Measurements from ENCODE around the gene CATSPERZ. TPM values are rescaled to one million over a fixed set of nuclear protein-coding genes. Genes with fewer than 3 reads are reported as not detected.

Gene CATSPERZ
- total and polyA plus RNA-seq, 2 donors = 0.19 to 0.78 TPM

DNA sequence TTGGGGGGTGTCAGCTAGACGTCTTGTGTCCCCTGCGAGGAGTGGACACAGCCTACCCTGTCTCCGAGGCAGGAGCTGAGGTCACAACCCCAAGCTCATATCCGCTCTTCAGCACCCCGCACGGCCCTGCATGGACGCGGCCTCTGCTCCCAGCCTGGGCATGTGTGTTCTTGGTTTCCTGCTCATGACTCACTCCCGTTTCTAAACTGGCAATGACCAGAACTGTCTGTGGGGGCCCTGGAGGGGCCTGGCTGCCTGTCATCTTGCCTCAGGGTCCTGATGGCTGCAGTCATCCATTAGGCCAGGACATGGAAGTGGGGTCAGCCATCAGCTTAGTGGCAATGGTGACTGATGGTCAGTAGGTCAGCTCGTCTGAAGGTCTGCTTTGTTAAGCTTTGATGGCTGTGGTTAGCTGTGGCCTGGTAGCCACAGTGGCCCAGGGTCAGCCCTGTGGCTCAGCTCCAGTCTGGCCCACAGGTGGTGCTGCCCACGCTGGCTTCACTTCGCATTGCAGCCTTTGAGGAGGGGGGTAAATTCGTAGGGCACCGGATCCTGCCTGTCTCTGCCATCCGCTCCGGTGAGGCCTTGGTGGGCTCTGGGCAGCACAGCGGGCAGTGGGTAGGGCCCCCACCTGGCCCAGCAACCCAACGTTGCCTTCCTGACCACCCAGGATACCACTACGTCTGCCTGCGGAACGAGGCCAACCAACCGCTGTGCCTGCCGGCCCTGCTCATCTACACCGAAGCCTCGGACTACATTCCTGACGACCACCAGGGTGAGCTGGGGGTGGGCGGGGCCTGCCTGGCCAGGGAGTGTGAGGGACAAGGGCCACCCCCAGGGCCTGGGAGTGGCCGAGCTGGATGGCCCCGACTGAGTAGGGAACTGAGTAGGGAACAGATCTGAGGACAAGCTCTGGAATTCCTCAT, 36.9 kb upstream of the CATSPERZ start:
- WGBS = 95% methylated on average over 29 of the region's 29 CpGs
- no peak for DNase-seq (ENCODE audit: low read depth in 6 of 9, low spot score in 9 of 9)
- H3K27me3 ChIP-seq (ENCODE audit: control insufficient read depth in 2 of 2, insufficient read depth in 1 of 2, low read length in 1 of 2) = no peaks in the 10 kb centered on the region
- peaks cover 0 to 1% of the 10 kb centered on the region in 2 donors for H3K9me3 ChIP-seq (ENCODE audit: control insufficient read depth in 2 of 2, insufficient read depth in 1 of 2, low read length in 1 of 2)
- no peak overlapping the region for H3K27ac ChIP-seq (ENCODE audit: low read depth in 1 of 2, low read length in 1 of 2)
- H3K36me3 ChIP-seq (ENCODE audit: control insufficient read depth in 2 of 2, insufficient read depth in 2 of 2, low read length in 1 of 2) = peaks cover 30 to 34% of the 10 kb centered on the region in 2 donors
- H3K4me1 ChIP-seq (ENCODE audit: control insufficient read depth in 2 of 2, insufficient read depth in 2 of 2, low read length in 2 of 2) = peaks cover 2 to 8% of the 10 kb centered on the region in 2 donors
- no peak overlapping the region for H3K4me3 ChIP-seq (ENCODE audit: low read length in 2 of 2)

DNA sequence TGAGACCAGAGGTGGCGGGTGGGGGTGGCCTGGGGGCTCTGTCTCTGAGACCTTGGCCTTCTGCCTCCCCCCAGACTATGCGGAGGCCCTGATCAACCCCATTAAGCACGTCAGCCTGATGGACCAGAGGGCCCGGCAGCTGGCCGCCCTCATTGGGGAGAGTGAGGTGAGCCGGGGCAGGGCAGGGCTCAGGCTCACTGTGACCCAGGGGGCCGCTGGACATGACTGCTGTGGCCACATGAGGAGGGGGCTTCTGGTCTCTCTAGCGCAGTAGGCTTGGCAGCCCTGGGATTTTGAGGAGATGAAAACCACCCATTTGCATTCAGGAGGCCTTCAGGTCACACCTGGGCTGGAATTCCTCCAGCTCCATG, 36.2 kb upstream of the CATSPERZ start:
- peaks cover 24 to 30% of the 10 kb centered on the region in 2 donors for H3K36me3 ChIP-seq (ENCODE audit: control insufficient read depth in 2 of 2, insufficient read depth in 2 of 2, low read length in 1 of 2)
- H3K27me3 ChIP-seq (ENCODE audit: control insufficient read depth in 2 of 2, insufficient read depth in 1 of 2, low read length in 1 of 2) = no peaks in the 10 kb centered on the region
- peaks cover 0 to 1% of the 10 kb centered on the region in 2 donors for H3K9me3 ChIP-seq (ENCODE audit: control insufficient read depth in 2 of 2, insufficient read depth in 1 of 2, low read length in 1 of 2)
- peaks cover 7 to 14% of the 10 kb centered on the region in 2 donors for H3K4me1 ChIP-seq (ENCODE audit: control insufficient read depth in 2 of 2, insufficient read depth in 2 of 2, low read length in 2 of 2)
- 98% methylated on average over 8 of the region's 8 CpGs for WGBS
- H3K27ac ChIP-seq (ENCODE audit: low read depth in 1 of 2, low read length in 1 of 2) = no peak overlapping the region
- H3K4me3 ChIP-seq (ENCODE audit: low read length in 2 of 2) = no peak overlapping the region
- no peak for DNase-seq (ENCODE audit: low read depth in 6 of 9, low spot score in 9 of 9)

DNA sequence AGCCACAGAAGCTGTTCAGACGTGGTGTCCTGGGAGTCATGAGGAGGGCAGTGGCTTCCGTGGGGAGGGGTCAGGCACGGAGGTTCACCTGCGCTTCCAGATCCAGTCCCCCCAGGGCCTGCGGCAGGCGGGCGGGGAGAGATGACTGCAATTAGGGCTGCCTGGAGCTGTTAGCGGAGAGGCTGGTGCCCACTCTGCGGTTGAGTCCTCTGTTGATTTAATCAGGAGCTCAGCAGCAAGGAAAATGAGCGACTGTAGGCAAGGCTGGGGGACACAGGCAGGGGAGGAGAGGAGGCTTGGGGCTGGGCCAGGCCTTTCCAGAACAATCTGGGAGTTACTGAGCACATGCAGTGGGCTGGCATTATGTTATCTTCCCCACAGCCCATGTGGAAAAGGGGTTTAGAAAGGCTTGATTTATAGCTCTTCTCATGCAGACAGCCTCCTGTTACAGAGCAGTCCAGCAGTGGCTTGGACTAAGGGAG, 35.7 kb upstream of the CATSPERZ start:
- Histone ChIP-seq H3K27me3 (ENCODE audit: control insufficient read depth in 2 of 2, insufficient read depth in 1 of 2, low read length in 1 of 2) (no peaks in the 10 kb centered on the region), H3K36me3 (ENCODE audit: control insufficient read depth in 2 of 2, insufficient read depth in 2 of 2, low read length in 1 of 2) (peaks cover 20 to 25% of the 10 kb centered on the region in 2 donors), H3K27ac (ENCODE audit: low read depth in 1 of 2, low read length in 1 of 2) (no peak overlapping the region), H3K4me3 (ENCODE audit: low read length in 2 of 2) (no peak overlapping the region), H3K4me1 (ENCODE audit: control insufficient read depth in 2 of 2, insufficient read depth in 2 of 2, low read length in 2 of 2) (peaks cover 9 to 18% of the 10 kb centered on the region in 2 donors), H3K9me3 (ENCODE audit: control insufficient read depth in 2 of 2, insufficient read depth in 1 of 2, low read length in 1 of 2) (peaks cover 0 to 1% of the 10 kb centered on the region in 2 donors)
- no peak for DNase-seq (ENCODE audit: low read depth in 6 of 9, low spot score in 9 of 9)
- 98% methylated on average over 10 of the region's 10 CpGs for WGBS

DNA sequence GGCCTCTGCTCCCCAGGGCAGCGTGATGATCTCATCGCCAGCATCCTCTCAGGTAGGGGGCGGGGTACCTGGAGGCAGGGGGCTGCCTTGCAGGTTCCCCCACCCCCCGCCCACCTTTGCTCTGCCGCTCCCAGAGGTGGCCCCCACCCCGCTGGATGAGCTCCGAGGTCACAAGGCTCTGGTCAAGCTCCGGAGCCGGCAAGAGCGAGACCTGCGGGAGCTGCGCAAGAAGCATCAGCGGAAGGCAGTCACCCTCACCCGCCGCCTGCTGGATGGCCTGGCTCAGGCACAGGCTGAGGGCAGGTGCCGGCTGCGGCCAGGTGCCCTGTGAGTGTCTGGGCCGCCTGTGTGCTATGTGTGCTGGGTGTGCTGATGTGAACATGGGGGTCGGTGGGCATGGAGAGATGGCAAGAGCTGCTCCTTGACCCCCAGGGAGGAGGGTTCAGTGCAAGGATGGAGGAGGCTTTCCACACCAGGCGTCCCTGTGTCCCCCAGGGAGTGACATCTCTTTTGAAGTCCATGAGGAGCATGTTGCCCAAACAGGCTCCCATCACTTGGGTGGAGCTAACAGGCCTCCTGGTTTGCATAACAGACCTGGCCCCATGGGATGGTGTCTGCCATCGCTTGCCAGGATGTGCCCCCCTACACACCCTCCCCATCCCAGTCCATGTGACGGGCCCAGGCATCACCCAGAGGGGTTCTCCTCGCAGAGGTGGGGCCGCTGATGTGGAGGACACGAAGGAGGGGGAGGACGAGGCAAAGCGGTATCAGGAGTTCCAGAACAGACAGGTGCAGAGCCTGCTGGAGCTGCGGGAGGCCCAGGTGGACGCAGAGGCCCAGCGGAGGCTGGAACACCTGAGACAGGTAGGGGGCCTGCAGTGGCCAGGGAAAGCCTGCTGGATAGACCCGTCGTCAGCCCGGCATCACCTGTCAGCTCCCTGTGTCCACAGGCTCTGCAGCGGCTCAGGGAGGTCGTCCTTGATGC, 34.7 kb upstream of the CATSPERZ start:
- no peak overlapping the region for H3K4me3 ChIP-seq (ENCODE audit: low read length in 2 of 2)
- peaks cover 9 to 21% of the 10 kb centered on the region in 2 donors for H3K4me1 ChIP-seq (ENCODE audit: control insufficient read depth in 2 of 2, insufficient read depth in 2 of 2, low read length in 2 of 2)
- no peaks in the 10 kb centered on the region for H3K27me3 ChIP-seq (ENCODE audit: control insufficient read depth in 2 of 2, insufficient read depth in 1 of 2, low read length in 1 of 2)
- peaks cover 0 to 5% of the 10 kb centered on the region in 2 donors for H3K9me3 ChIP-seq (ENCODE audit: control insufficient read depth in 2 of 2, insufficient read depth in 1 of 2, low read length in 1 of 2)
- WGBS = 96% methylated on average over 35 of the region's 35 CpGs
- no peak for DNase-seq (ENCODE audit: low read depth in 6 of 9, low spot score in 9 of 9)
- peaks cover 16 to 23% of the 10 kb centered on the region in 2 donors for H3K36me3 ChIP-seq (ENCODE audit: control insufficient read depth in 2 of 2, insufficient read depth in 2 of 2, low read length in 1 of 2)
- no peak overlapping the region for H3K27ac ChIP-seq (ENCODE audit: low read depth in 1 of 2, low read length in 1 of 2)

DNA sequence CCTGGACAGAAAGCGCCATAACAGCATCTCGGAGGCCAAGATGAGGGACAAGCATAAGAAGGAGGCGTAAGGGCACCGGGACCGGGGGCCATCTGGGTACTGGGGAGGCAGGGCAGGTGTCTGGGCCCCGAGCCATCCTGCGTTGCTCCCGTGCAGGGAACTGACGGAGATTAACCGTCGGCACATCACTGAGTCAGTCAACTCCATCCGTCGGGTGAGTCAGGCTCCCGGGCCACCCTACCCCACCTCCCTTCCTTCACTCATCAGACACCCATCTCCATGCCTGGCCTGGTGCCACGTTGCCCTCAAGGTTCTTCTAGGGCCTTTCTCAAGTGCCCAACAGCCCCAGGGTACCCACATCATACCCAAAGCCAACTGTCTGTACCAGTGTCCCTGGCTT, 33.8 kb upstream of the CATSPERZ start:
- DNase-seq (ENCODE audit: low read depth in 6 of 9, low spot score in 9 of 9) = no peak
- WGBS = 97% methylated on average over 15 of the region's 15 CpGs

DNA sequence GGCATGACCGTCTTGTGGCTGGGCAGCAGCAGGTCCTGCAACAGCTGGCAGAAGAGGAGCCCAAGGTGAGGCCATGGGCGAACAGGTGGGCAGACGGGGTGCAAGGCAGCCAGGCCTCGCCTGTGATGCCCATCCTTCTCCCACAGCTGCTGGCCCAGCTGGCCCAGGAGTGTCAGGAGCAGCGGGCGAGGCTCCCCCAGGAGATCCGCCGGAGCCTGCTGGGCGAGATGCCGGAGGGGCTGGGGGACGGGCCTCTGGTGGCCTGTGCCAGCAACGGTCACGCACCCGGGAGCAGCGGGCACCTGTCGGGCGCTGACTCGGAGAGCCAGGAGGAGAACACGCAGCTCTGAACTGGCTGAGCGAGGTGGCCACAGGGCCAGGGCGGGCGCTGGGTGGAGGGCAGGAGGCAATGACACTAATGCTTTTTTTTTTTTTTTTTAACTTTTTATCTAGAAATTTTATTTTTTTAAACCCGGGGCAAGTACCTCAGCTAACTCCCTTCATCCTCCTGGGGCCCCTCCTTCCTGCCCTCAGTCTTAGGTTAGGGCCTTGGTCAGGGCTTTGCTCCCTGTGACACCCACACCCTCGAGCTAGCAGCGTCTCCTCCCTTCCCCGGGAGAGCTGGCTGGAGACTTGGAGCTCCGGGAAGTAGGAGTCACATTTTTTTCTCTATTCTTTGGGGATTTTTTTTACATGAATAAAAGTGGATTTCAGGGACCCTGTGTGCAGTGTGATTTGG, 32.8 kb upstream of the CATSPERZ start:
- H3K9me3 ChIP-seq (ENCODE audit: control insufficient read depth in 2 of 2, insufficient read depth in 1 of 2, low read length in 1 of 2) = peaks cover 0 to 5% of the 10 kb centered on the region in 2 donors
- peaks cover 9 to 32% of the 10 kb centered on the region in 2 donors for H3K4me1 ChIP-seq (ENCODE audit: control insufficient read depth in 2 of 2, insufficient read depth in 2 of 2, low read length in 2 of 2)
- no peaks in the 10 kb centered on the region for H3K27me3 ChIP-seq (ENCODE audit: control insufficient read depth in 2 of 2, insufficient read depth in 1 of 2, low read length in 1 of 2)
- no peak overlapping the region for H3K4me3 ChIP-seq (ENCODE audit: low read length in 2 of 2)
- peaks cover 13 to 17% of the 10 kb centered on the region in 2 donors for H3K36me3 ChIP-seq (ENCODE audit: control insufficient read depth in 2 of 2, insufficient read depth in 2 of 2, low read length in 1 of 2)
- WGBS = 92% methylated on average over 27 of the region's 27 CpGs
- H3K27ac ChIP-seq (ENCODE audit: low read depth in 1 of 2, low read length in 1 of 2) = no peak overlapping the region
- DNase-seq (ENCODE audit: low read depth in 6 of 9, low spot score in 9 of 9) = no peak

More for the DNA sequence above, 33.8 kb upstream of the CATSPERZ start:
- H3K27me3 ChIP-seq (ENCODE audit: control insufficient read depth in 2 of 2, insufficient read depth in 1 of 2, low read length in 1 of 2) = no peaks in the 10 kb centered on the region
- H3K9me3 ChIP-seq (ENCODE audit: control insufficient read depth in 2 of 2, insufficient read depth in 1 of 2, low read length in 1 of 2) = peaks cover 0 to 5% of the 10 kb centered on the region in 2 donors
- peaks cover 16 to 20% of the 10 kb centered on the region in 2 donors for H3K36me3 ChIP-seq (ENCODE audit: control insufficient read depth in 2 of 2, insufficient read depth in 2 of 2, low read length in 1 of 2)
- H3K27ac ChIP-seq (ENCODE audit: low read depth in 1 of 2, low read length in 1 of 2) = no peak overlapping the region
- H3K4me3 ChIP-seq (ENCODE audit: low read length in 2 of 2) = no peak overlapping the region
- peaks cover 9 to 24% of the 10 kb centered on the region in 2 donors for H3K4me1 ChIP-seq (ENCODE audit: control insufficient read depth in 2 of 2, insufficient read depth in 2 of 2, low read length in 2 of 2)

DNA sequence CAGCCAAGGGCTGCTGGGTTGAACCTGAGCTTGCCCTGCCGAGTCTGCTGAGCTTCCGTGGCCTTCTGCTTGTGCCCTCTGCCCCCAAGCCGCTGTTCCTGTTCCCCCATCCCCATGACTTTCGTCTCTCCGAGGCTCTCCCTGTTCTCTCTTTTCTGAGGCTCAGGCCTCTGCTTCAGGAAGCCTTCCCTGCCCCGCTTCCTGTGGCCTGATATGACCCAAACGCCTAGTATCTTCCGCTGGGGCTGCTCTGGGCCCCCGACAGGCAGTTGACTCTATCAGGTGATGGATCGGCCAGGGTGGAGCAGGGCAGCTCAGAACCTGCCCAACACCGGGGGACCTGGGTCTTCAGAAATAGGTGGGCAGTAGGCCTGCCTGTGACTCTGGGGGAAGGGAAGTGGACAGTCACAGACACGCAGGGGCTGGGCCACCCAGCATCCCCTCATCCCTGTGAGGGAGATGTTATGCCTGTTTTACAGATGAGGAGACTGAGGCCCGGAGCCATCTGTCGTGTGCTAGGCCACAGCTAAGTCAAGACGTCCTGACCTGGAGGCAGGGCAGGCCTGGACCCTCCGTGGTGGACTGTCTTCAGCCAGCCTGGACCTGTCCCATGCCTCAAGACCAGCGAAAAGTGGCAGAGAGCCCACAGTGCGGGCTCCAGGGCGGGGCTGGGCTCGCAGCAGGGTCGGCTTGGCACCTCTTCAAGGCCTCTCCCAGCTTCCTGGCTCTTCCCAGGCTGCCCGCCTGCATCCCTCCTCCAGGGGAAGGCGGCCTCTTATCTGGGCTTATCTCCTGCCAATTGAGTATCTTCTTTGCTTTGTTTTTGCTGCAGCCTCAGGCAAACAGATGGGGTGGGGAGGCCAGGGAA, 31.9 kb upstream of the CATSPERZ start:
- Histone ChIP-seq H3K4me1 (ENCODE audit: control insufficient read depth in 2 of 2, insufficient read depth in 2 of 2, low read length in 2 of 2) (peaks cover 9 to 32% of the 10 kb centered on the region in 2 donors), H3K36me3 (ENCODE audit: control insufficient read depth in 2 of 2, insufficient read depth in 2 of 2, low read length in 1 of 2) (peaks cover 5 to 9% of the 10 kb centered on the region in 2 donors), H3K4me3 (ENCODE audit: low read length in 2 of 2) (peak overlapping the region; percentile 78 to 83), H3K9me3 (ENCODE audit: control insufficient read depth in 2 of 2, insufficient read depth in 1 of 2, low read length in 1 of 2) (peaks cover 0 to 5% of the 10 kb centered on the region in 2 donors), H3K27me3 (ENCODE audit: control insufficient read depth in 2 of 2, insufficient read depth in 1 of 2, low read length in 1 of 2) (no peaks in the 10 kb centered on the region), H3K27ac (ENCODE audit: low read depth in 1 of 2, low read length in 1 of 2) (peak overlapping the region; percentile 95 to 98)
- DNase-seq (ENCODE audit: low read depth in 6 of 9, low spot score in 9 of 9) = no peak
- WGBS = 70% methylated on average over 23 of the region's 23 CpGs

Data from thymus (tissue), 11 donors.